NCI-H2196 (cell line): ENCODE measurements around the gene LYZL4.

Source experiments
- DNase-seq: peaks from one replicate; lab custom pipeline; 2025; ENCODE audit not compliant: unreplicated experiment; lab: John Stamatoyannopoulos, UW

LYZL4 gene

GRCh38 chr3:42428830-42429229 is 18.4 kb upstream of the LYZL4 start:
- DNase-seq = no peak

GRCh38 chr3:42425736-42426407 is 15.5 kb upstream of the LYZL4 start:
- no peak for DNase-seq

- no peak for DNase-seq
Measured at GRCh38 chr3:42424911-42425310, 14.5 kb upstream of the LYZL4 start.

- DNase-seq = no peak
Measured at GRCh38 chr3:42421818-42422796, 11.7 kb upstream of the LYZL4 start.

- no peak for DNase-seq
Measured at GRCh38 chr3:42419563-42419962, 9.2 kb upstream of the LYZL4 start.

GRCh38 chr3:42412526-42413155 is 2.2 kb upstream of the LYZL4 start:
- no peak for DNase-seq

GRCh38 chr3:42411429-42411828 is 1.0 kb upstream of the LYZL4 start:
- DNase-seq = no peak

GRCh38 chr3:42408156-42408555 is 2.3 kb downstream of the LYZL4 start:
- no peak for DNase-seq

- DNase-seq = no peak
Measured at GRCh38 chr3:42406727-42407450, 3.5 kb downstream of the LYZL4 start.

- no peak for DNase-seq
Measured at GRCh38 chr3:42405857-42406256, 4.6 kb downstream of the LYZL4 start.

- no peak for DNase-seq
Measured at GRCh38 chr3:42403737-42404136, 6.7 kb downstream of the LYZL4 start.

- DNase-seq = no peak
Measured at GRCh38 chr3:42402394-42403096, 7.9 kb downstream of the LYZL4 start.

GRCh38 chr3:42398080-42398479 is 12.3 kb downstream of the LYZL4 start:
- no peak for DNase-seq

- DNase-seq = no peak
Measured at GRCh38 chr3:42397644-42398043, 12.8 kb downstream of the LYZL4 start.

- no peak for DNase-seq
Measured at GRCh38 chr3:42394579-42395288, 15.7 kb downstream of the LYZL4 start.

GRCh38 chr3:42387802-42388651 is 22.4 kb downstream of the LYZL4 start:
- DNase-seq = no peak

GRCh38 chr3:42381551-42382082 is 28.8 kb downstream of the LYZL4 start:
- DNase-seq = no peak

GRCh38 chr3:42377681-42378080 is 32.7 kb downstream of the LYZL4 start:
- DNase-seq = no peak

- no peak for DNase-seq
Measured at GRCh38 chr3:42376344-42376798, 34.0 kb downstream of the LYZL4 start.
